ENCODE measurements around the gene KCNH6.

The KCNH6 gene

DNA sequence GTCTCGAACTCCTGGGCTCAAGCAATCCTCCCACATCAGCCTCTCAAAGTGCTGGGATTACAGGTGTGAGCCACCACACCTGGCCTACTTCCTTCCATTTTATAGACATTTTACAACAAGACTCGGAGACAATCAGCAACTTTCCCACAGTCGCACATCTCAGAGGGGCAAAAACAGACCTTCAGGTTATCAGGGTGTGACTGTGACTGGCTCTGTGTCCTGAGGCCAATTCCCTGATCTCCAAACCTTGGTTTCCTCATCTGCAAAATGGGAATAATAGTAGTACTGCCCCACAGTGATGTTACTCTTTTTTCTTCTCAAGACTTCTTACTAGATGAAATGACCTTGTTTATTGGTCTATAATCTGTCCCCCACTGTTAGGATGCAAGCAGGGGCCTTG, 10.8 kb upstream of the KCNH6 start:
- no peak for DNase-seq

DNA sequence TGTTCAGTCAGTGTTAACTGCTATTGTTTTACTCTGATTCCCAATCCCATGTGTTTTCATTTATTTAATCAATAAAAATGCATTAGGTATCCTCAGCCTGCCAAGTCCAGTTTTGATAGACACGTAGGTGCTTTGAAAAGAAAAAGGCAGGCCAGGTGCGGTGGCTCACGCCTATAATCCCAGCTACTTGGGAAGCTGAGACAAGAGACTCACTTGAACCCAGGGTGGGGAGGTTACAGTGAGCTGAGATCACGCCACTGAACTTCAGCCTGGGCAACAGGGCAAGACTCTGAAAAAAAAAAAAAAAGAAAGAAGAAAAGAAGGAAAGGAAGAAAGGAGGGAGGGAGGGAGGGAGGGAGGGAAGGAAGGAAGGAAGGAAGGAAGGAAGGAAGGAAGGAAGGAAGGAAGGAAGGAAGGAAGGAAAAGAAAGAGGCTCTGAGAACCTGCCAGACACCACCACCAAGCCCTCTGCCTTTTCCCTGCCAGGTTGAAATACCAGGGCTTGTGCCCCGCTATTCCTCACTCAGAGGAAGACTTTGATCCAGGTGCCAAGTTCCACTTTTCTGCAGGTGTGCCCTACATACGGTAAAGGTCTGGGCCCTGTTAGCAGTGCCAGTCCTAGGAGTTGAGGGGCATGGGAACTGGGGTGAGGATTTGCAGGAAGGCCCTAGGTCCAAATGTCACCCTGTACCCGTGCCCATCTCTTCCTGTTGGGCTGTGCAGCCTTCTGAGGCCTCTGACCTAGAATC, 10.1 kb upstream of the KCNH6 start:
- no peak for DNase-seq

DNA sequence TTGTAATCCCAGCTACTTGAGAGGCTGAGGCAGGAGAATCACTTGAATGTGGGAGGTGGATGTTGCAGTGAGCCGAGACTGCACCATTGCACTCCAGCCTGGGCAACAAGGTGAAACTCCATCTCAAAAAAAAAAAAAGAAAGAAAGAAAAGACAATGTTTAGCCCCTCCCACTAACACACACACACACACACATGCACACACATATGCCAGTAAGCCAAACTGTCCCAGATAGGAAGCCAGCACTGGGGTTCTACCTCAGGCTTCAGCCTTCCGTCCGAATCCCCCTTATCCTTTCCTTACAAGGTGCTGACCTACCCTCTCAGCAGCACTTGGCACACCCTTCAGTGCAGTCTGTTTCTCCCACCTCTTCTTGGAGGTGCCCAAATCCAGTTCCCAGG, 8.7 kb upstream of the KCNH6 start:
- no peak for DNase-seq

DNA sequence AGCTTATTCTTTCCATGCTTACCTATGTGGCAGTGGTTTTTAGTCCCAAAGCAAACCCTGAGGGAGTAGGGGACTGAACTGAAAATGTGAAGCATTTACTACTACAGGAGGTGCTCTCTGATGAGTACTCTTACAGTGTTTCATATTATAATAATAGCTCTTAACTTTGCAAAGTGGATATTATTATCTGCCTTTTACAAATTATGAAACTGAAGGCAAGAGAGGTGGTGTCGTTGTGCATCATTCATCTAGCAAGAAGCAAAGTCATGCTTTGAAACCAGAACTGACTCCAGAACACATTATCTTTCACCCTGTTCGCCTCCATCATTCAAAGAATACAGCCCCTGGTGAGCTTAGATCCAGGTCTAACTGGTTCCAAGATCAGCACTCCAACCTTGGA, 8.2 kb upstream of the KCNH6 start:
- DNase-seq: no peak

DNA sequence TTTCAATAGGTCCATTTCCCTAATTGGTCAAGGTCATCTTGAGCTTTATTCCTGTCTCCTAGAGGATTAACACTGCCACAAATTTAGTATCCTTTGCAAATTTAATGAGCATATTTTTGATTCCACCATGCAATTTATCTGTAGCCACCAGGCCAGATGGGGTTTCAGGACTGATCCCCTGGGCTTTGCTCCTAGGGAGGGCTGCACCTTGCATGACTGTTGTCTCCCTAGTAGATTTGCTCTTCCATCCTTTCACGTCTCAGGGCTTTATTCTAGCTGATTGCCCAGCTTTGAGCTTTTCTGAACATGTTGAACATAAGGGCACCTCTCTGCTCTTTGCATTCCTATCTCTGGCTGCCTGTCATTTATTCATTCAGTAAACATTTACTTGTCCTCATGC, 7.7 kb upstream of the KCNH6 start:
- DNase-seq: no peak

DNA sequence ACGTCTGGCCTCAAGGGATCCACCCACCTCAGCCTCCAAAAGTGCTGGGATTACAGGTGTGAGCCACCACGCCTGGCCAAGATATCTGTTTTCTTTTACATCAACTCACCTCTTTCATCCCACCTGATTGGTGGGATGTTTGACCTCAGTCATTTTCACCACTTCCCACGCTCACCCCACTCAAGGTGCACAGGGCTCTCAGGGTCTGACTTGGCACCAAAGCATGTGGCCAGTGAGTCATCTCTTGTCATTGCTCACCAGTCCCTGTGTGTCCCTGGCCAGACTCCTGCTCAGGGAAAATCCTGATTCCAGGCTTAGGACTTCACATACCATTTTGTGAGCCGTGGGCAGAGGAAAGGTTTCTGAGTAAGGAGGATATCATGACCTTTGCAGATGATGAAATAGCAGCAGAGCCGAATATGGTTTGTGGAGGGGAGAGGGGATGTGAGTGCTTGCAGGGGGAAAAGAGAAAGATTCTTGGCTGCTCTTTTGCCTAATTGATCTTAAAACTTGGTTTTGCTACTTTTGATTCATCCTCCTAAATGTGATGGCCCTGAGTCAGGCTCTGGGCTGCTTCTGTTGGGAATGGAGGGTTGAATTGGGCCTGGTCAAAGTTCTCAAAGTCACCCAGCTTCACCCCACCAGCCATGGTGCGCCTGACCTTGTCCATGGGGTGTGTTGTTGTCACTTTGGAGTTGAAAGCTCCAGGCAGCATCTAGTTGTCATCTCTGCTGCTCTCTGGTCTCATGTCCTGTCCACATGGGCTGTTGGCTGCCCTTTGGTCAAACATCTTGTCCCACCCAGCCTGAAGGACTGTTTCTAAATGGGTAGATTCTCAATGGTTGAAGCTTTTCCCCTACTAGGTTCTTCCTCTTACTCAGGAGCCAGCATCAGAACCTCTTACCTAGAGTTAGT, 6.0 kb upstream of the KCNH6 start:
- DNase-seq: no peak

GRCh38 chr17:63517825-63518534, 5.2 kb upstream of the KCNH6 start:
- DNase-seq: no peak

DNA sequence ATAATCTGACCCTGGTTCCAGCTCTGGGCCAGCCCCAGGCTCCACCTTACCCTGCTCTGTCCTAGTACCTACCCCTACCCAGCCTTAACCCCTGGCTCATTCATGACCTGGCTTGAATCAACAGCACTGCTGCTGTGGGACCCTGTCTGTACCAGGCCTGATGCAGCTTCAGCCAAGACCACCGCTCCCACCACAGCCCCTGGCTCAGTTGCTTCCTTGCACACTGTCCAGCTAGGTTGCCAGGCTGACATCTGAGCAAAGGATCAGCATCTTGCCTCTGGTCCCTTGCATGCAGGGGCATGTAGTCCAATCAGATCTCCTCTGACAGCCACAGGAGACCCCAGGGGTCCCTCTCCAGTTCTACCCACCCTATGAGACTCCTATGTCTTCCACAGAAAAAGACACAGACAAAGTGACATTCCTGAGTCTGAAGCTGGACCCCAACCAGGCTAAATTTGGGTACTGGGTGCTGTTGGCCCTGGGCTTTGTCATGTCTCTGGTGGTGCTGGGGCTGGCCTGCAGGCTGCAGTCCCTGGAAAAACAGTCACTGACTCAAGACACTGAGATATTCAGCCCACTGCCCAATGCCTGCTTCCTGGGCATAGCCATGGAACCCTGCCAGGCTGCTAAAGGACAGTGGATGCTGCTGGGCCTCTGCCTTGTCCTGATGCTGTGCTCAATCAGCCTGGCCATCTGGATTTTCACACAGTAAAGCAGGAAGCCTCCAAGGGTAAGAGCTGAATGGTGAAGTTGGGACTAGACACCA, 3.9 kb upstream of the KCNH6 start:
- no peak for DNase-seq

DNA sequence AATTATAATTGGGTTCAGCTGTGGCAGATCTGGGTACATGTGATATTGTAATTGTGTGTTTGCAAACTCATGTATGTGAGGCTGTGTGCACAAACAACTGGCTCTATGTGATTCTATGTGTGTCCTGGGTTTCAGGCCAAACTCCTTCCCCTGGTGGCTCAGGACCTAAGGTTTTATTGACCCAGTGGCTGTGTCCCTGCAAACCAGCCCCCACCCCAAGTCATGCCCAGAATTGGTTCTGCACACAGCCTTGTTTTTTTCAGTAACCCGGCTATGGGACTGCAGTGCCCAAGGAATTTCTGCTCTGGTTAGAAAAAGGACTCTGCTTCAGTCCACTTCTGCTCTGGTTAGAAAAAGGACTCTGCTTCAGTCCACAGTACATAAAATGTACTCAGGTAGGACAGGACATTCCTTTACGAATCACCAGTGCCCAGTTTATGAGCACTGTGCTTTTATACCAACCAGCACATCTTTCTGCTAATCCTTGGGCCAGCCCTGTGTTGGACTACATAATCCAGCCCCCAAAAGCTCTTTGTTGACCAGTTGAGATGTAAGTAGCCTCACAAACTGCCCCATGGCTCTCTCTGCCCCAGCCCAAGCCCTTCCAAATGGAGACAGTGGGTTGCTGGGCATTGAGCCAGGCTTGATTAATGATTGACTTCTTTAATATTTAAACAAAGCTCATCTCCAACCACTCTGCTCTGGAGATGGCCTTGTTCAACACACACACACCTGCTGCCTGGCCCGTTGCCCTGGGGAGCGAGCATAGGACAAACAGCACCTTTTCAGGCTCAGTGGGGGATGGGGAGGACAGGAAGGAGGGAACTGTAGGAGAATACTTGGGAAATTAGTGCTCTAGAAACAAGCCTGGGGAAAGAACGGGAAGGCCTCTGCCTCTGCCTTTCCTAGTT, 2.9 kb upstream of the KCNH6 start:
- no peak for DNase-seq

- DNase-seq: no peak
Observed at GRCh38 chr17:63524051-63524450, 893 bp downstream of the KCNH6 start.

DNA sequence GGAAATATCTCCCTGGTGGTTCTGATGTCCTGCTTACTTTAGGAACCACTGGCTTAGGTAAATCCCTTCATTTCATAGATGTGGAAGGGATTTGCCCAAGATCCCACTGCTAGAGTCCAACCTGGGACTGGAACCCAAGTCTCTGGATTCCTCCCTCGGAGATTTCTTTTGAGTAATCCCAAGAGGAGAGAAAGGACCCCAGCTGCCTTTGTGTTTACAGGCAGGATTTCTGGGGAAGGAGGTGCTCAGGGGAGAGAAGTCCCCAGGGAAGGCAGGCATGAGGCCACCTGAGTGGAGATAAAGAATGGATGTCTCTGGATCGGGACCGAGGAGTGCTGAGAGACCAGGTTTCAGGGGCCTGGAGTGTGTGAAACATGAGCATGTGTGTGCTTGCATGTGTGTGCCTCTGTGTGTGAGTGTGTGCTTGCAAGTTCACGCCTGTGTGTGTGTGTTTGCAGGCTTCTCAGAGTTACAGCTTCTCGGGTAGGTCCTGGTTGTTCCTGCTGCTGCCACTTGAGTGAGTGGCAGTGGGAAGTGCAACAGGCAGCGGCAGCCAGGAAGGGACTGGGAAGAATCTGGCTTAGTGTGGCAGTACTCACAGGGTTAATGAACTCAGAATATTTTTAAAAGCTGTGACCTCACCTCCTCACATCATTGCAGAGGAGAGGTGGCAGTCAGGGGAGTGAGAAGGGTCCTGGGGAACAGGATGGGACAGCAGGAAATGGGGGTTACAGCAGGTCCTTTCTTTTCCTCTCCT, 2.2 kb downstream of the KCNH6 start:
- no peak for DNase-seq

DNA sequence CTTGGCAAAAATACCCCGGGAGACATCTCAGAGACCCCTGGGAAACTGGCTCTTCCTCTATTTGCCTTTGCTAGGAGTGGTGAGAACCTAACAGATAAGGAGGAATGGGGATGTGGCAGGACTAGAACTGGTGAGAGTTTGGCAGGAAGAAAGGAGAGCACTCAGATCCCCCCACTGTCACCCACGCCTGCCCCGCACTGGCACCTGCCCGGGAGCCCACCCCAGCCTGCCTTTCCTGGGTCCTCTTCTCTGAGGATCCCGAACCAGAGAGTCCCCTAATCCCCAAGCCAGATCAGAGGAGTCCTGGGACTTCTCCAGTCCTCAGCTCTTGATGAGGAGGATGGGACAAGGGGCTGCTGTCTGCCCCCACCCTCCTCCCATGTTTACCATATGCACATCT, 3.7 kb downstream of the KCNH6 start:
- DNase-seq: no peak

DNA sequence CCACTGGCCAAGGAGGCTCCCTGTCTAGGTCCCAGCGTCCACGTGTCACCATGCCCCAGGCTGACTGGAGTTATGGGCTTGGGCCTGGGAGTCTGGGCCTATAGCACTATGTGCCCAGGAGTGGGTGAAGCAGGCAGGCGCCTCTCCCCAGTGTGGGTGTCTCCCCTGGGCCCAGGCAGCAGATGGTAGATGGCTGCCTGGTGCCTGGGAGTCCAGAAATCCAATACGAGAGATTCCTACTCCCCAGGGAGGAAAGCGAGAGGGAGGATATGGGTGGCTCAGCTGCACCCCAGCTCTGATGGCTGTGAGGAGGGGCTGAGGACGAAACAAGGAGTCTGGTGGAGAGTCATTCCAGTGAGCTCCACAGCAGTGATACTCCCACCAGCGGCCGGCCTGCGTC, 5.0 kb downstream of the KCNH6 start:
- DNase-seq: no peak

DNA sequence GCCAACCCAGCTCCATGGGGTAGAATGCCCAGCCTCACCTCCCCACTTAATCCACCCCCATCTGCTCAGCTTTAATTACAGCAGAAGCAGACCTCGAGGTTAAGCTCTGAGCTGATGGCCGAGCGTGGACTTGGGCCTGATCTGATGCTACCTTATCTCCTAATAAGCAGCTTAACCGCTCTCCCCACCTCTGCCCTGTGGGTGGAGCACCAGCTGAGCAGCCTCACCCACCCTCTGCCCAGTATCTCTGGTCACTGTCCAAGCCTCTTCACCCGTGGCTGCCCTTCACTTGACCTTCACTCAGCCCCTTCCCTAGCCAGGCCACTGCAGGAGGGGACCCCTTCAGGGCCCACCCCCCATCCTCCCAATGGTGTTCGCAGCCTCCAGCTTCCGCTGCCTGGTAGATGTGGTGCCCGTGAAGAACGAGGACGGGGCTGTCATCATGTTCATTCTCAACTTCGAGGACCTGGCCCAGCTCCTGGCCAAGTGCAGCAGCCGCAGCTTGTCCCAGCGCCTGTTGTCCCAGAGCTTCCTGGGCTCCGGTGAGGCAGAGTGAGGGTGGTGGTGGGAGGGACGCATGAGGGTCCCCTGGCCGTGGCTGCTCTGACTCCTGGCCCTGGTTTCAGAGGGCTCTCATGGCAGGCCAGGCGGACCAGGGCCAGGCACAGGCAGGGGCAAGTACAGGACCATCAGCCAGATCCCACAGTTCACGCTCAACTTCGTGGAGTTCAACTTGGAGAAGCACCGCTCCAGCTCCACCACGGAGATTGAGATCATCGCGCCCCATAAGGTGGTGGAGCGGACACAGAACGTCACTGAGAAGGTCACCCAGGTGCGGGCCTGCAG, 6.8 kb downstream of the KCNH6 start:
- no peak for DNase-seq

- DNase-seq: no peak
Observed at GRCh38 chr17:63530557-63531021, 7.4 kb downstream of the KCNH6 start.

DNA sequence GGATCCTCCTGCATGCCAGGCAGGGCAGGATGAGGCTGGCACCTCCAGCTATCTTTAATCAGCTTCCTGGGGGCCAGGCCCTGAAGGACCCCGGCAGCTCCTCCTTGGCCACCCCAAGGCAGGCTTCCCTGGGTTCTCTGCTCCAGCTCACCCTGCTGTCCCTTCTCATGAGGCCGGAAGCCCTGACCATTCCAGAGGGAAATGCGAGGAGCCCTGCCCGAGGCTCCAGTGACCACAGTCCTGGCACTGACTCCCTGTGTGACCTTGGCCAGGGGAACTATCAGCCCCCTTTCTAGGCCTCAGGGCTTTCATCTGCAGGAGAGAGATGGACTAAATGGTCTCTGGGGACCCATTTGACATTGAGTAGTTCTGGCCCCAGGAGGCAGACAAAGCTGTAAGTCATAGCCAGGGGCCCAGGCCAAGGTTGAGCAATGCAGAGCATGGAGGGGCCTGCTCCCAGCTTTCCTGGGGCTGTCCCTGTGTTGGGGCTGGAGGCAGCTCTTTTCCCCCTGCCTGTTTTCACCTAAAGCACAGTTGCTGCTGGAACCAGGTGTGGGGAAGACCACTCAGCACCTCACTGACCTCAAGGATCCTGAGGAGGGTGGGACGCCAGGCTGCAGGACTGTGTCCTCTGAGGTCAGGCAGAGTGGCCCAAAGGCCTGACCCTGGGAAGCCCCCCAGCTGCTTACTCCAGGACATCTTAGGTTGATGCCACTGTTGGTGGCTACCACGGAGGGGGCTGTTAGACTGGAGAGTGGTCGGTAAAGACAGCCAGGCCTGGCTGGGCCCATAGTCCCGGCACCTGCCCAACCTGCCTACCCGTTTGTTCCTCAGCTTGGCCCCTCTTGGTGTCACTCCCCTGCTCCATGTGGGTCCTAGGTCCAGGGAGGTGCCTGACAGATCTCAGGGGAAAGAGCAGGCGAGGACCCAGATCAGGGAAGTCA, 8.1 kb downstream of the KCNH6 start:
- DNase-seq: no peak

DNA sequence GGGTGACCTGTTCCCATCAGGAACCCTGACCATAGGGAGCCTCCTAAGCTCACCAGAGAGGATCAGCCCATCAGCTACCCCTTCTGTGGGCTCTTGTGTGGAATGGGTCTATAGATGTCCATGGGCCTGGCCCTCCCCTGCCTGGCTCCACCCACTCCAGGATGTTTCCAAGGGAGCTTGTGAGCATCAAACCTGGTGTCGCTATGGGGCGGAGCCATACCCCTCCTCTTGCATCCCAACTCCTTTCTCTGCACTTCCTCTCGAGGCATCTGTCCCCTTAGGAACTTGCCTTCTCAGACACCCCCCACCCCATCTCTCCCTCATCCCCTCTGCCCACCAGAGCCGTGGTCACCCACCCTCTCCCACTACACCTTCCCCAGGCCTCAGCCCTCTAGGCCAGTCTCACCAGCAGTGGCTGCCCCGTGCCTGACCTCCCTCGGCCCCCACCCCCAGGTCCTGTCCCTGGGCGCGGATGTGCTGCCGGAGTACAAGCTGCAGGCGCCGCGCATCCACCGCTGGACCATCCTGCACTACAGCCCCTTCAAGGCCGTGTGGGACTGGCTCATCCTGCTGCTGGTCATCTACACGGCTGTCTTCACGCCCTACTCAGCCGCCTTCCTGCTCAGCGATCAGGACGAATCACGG, 10.4 kb downstream of the KCNH6 start:
- no peak for DNase-seq

GRCh38 chr17:63534078-63534570, 11.0 kb downstream of the KCNH6 start:
- no peak for DNase-seq

Measured in NCI-H446 treated with DMSO at 0.1 percent for 48 hours (cell line).